Head of caudate nucleus (tissue), 42 donors: ENCODE measurements around the gene PLA2G2E.

ENCODE experiments used
- DNase-seq, 42 donors: peaks; one replicate each; pipeline versions ENCODE4 v3.0.0 to v3.0.0-alpha.2; 2020 to 2021; ENCODE audit warnings: mixed read lengths in 7 of 42
- intact Hi-C: fragments of 100-400 bp; cut with DNase I; formaldehyde crosslinking; loops from one replicate; pipeline ENCODE4 v1.15.0; 2022

PLA2G2E gene, protein sequence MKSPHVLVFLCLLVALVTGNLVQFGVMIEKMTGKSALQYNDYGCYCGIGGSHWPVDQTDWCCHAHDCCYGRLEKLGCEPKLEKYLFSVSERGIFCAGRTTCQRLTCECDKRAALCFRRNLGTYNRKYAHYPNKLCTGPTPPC

DNA sequence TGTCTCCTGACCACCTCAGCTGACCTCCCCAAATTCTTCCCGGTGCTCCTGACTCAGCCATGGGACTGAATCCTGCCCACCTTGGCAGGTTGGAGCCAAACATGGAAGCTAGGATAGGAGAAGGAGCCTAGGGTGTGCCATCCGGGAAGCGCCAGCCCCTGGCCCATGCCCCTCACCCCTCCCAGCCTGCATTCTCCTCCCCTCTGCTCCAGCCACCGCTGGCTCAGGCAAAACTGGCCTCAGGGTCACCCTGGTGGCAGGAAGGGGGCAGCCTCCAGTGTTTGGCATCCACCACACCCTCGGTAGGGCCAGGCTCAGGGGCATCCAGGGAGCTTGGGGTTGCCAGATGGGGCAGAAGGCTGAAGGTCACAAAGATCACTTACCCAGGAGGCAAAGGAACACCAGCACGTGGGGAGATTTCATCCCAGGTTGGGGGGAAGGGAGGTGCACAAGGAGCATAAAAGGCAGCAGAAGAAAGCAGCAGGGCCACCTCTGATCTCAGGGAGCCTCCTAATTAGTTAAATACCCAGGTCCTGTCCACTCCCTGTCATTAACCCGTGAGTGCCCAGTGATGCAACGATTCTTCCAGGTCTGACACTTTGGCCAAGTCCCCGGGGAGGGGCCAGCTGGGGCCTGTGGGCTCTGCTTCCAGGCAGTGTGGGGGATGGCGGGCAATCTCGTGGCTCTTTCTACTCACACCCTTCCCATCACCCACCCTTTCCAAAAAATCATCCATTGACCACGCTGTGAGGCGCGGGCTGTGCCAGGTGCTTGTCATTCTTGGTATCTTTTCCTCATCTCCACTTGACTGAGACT lies at the start of gene PLA2G2E:
Gene PLA2G2E (minus strand): TSS at position 481 of the 816 bp plus-strand sequence. CDS start 58 bp downstream, at position 423.
- no peak for DNase-seq
- intact Hi-C loops, result no loop called here

DNA sequence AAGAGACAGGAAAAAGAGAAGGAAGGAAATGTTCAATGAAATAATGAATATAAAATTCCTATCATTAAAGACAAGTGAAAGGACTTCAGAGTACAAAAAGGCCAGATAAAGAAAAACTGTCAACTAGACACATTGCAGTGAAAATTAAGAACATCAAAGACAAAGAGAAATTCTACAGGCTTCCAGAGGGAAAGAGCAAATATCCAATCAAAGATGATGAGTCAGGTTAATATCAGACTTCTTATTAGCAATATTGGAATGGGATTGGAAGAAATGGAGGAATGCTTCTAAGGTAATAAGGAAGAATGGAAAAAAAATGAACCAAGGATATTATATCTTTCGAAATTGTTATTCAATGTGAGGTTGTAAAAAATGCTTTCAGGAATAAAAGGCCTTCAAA lies 48.2 kb upstream of the PLA2G2E start:
- intact Hi-C loops, result no loop called here

DNA sequence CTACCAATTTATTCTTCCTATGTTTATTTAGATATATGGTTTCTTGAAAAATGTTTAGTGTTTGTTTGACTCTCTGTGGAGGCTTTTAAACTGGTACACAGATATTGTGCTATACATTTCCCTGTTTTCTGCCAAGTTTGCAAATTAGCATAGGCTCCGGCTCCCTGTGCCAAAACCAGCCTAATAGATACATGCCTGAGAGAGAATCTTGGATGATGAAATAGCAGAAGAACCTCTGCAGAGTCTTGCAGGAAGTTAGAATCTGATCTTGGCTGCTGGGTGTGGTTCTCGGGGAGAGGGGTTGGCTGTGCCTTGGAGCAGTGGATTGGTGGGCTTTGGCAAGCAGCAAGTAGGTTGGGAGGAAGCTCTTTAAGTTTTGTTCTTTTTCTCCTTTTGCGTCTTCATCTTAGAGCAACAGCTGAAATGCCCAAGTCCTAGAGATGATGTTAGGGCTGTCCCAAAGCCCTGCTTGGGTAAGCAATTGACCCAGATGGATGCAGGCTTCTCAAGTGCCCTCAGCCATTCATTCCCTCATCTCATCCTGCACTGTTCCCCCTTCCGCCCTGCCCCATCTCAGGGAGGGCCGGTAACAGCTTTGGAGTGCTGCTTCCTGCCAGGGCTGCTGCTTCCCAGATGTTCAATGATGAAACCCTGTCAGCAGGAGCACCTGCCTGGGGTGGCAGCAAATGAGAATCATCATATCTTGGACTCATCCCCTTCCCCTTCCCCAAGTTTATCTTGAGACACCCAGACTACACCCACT lies 46.7 kb upstream of the PLA2G2E start:
- intact Hi-C loops, result no loop called here
- DNase-seq, result no peak

More for the DNA sequence above, 48.2 kb upstream of the PLA2G2E start:
- DNase-seq, result no peak

DNA sequence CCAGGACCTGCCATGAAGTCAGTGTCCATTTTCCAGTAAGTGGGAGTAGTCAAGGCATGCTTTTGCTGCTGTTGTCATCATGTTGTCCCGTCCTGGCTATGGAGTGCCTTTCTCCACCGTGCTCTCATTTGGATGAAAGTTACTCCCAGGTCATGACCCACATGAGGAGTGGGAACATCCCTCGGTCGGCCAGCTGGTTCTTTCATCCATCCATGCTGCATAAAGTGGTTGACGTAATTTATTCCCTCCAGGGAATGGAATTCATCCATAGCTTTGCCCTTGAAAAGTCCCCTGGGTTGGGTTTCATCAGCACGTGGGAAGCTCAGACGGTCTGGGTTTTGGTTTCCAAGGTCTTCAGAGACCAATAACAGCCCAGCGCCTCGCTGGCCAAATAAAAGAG lies 44.4 kb upstream of the PLA2G2E start:
- no peak for DNase-seq
- intact Hi-C loops, result no loop called here

DNA sequence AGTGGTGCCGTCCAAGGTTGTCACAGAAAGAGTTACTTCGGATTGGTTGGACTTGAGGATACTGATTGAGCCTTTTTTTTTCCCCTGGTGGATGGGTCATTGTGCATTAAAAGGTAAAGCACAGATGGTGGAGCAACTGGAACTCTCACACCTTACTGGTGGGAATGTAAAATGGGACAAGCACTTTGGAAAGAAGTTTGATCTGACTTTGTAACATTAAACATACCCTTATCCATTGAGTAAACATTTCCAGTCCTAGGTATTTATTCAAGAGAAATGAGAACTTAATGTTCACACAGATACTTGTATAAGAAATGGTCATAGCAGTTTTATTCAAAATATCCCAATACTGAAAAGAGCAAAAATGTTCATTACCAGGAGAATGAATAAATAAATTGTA lies 41.1 kb upstream of the PLA2G2E start:
- DNase-seq, result no peak
- intact Hi-C loops, result no loop called here

DNA sequence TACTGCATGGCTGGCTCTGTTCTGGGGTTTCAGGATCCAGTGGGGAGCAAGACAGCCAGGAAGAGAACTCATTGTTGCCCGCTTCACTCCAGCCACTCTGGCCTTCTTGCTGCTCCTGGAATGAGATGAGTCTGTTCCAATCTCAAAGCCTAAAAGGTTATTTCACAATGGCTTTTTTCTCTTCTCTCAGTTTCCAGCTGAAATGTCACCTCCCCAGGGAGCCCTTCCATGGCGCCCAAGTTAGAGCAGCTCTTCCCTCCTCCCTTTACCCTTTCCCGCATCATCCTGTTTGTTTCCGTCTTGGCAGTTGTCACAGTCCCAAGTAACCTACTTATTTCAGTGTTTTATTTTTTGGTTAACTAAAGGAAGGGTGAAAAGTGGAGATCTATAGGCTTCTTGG lies 40.2 kb upstream of the PLA2G2E start:
- DNase-seq, result no peak
- intact Hi-C loops, result no loop called here

DNA sequence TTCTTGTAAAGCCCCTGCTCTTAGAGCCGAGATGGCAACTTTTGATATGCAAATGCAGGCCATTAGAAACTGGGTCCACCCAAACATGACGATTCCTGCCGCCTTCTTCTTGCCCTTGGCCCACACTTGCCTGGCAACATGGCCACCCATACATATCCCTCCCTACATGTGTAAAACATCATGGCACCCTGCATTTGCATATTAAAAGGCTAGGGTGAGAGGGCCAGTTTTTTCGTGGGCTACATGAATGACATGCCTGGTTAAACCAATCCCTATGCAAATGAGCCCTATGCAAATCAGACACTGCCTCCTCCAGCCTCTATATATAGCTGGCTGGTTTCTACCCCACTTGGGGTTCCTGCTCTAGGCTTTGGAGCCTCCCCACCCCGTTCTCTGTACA lies 37.2 kb upstream of the PLA2G2E start:
- intact Hi-C loops, result no loop called here
- peak in 3 of 42 donors; percentile 7 to 37 (median 22) for DNase-seq

DNA sequence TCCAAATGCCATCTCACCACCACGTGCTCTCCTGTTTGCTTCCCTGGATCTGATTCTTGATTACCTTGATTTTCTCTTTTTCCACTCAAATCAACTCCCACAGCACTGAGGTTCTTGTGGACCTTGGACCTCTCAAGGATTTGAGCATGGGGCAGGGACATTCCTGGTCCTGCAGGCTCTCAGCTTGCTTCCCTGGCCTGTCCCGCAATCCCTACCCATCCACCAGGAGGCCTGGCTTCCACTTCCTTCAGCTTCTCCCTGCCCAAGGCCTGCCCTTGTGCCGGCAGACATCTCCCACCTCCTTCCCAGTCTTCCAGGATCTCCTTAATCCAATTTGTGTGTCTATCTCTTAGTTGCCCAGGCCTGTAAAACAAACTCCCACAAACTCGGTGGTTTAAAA lies 34.4 kb upstream of the PLA2G2E start:
- intact Hi-C loops, result no loop called here

DNA sequence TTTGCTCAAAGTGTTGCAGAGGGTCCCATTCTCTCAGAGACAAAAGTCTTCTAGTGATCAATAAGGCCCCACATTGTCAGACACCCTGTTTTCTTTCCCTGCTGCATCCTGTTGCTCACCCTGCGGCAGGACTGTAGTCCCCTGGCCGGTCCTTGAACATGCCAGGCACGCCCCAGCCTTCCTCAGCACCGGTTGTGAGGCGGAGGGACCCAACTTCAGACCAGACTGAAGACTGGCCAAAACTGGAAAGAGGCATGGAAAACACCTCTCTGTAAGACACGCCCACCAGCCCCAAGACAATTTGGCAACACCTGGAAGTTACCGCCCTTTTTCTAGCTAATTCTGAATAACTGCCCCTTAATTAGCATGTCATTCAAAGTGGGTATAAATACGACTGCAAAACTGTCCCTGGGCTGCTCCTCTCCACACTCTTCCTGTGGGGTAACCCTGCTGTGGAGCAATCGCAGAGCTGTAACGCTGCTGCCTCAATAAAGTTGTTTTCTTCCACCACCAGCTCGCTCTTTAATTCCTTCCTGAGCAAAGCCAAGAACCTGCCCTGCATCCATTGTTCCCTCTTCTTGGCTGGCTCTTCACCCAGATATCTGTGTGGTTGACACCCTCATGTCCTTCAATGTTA lies 32.2 kb upstream of the PLA2G2E start:
- intact Hi-C loops, result no loop called here
- DNase-seq, result no peak

More for the DNA sequence above, 34.4 kb upstream of the PLA2G2E start:
- no peak for DNase-seq

DNA sequence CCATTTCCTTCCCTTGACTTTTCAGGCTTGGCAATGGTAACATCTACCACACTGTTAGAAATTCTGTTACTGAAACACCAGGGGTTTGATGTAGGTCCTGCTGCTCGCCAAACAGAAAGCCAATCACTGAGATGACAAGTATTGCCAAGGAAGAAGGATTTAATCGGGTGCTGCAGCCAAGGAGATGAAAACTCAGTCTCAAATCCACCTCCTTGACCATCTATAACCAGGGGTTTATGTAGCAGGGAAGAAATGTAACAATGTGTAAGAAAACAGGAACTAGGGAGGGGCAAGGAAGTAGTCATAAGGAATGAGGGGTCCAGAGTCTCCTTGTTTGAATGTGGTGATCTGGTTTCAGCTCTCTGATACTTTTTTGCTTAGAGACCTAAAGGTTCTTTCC lies 30.6 kb upstream of the PLA2G2E start:
- intact Hi-C loops, result no loop called here
- DNase-seq, result no peak

DNA sequence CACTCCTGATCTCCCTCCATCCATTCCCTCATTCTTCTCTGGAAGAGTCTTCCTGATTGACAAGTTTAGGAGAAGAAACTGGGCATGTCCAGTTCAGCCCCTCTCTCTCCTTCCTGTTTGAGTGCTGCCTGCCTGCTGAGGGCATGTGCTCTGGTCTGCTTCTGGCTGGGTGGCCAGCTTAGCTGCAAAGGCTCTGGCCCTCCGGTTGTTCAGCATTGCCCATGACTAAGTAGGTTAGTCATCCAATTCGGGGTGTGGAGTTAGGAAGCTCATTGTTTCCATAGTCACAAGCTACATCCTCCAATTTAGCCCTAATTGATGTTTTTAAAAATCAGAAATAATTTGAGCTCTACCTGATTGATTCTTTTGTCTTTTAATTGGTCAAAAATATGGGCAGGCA lies 25.6 kb upstream of the PLA2G2E start:
- intact Hi-C loops, result no loop called here
- DNase-seq, result no peak

DNA sequence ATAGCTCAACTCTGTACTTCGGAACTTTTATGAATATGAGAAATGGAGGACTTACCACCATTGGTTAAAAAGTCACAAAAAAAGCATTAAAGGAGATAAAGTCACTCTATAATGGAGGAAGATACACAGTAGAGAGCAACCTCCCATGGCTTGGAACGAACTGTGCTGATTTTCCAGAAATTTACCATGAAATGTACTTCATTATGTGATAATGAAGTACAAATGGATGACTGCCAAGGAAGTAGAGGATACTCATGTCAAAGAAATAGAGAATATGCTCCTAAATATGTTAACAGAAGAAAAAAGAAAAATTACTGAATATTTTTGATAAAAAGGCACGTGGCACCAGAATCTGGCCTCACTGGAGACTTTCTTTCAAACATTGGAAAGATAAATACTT lies 23.6 kb upstream of the PLA2G2E start:
- no peak for DNase-seq
- intact Hi-C loops, result no loop called here

DNA sequence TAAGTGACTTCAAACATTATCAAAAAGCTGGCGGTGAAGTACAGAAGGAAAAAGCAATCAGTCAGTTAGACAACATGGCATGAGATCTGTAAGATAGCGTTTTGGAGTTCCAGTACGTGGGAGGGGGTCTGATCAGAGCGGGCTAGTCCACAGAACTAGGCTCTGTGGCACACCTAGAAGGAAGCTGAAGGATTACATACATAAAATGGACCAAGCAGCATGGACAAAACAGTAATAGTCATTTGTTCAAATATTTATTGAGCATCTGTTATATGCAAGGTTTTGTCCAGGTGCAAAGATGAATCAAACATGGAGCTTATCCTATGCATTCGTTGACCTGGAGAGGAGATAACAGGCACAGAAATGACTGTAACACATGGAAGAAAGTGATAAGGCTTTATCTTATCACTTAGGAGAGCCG lies 22.9 kb upstream of the PLA2G2E start:
- intact Hi-C loops, result no loop called here
- no peak for DNase-seq

DNA sequence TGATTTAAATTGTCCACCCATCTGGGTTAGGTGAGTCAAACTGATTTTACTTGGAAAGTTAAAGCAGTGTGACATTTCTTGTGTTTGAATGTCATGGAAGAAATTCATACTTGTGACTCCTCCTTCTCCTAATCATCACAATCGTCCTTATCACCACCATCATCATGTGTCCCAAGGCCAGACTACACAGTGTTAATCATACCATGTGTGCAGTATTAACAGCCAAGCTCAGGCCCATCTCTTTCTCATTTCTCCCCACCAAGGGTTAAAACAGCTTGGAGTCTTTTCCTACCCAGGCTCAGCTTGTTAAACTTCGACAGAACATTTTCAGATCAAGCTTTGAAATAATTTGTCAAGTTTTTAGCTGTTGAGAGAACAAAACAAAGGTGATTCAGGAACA lies 22.5 kb upstream of the PLA2G2E start:
- intact Hi-C loops, result no loop called here
- DNase-seq, result no peak

DNA sequence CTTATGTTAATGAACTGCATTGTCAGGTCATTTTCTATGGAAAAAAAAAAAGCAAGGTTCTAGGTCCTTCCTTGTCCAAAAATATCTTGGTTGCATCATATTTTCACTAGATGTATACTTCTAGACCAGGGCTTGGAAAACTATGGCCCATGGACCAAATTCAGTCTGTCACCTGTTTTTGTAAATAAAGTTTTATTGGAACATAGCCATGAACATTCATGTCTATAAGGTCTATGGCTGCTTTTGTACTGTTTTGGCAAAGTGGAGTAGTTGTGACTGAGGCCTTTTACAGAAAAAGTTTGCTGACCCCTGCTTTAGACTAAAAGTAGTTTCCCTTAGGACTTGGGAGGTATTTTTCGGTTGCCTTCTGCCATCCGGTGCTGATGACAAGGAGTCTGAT lies 19.2 kb upstream of the PLA2G2E start:
- no peak for DNase-seq
- intact Hi-C loops, result no loop called here

DNA sequence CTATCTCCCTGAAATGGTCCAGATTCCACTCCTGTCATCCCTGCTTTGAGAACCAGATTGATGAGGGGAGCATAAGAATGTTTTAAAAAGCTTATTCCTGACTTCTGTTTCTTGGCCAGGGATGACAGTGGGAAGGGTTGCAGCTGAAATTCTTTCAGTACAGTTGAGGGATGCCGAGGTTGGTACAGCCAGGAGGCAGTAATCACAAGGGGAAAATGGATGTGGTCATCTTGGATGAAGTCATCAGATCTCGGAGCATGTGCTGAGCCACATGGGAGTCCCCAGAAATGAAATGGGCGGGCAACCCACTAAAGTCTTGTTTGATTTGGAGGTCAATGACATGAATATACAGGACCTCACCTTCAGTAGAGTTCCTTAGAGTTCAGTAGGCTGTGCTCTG lies 18.7 kb upstream of the PLA2G2E start:
- intact Hi-C loops, result no loop called here
- DNase-seq, result no peak

DNA sequence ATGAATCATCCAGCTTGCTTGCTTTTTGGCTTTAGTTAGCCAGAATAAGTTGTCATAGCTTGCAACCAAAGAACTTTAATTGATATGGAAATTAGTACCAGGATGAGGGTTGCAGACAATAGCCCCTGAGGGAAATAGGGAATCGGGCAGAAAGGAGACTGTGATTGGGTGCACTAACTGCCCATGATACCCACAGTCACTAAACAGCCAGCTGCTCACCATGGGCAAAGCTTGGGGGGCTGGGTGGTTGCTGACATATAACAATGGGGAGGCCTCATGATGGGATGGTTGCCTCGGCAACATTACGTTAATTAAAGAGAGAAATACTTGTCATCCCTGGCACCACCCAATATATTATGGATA lies 17.8 kb upstream of the PLA2G2E start:
- DNase-seq, result no peak
- intact Hi-C loops, result no loop called here

DNA sequence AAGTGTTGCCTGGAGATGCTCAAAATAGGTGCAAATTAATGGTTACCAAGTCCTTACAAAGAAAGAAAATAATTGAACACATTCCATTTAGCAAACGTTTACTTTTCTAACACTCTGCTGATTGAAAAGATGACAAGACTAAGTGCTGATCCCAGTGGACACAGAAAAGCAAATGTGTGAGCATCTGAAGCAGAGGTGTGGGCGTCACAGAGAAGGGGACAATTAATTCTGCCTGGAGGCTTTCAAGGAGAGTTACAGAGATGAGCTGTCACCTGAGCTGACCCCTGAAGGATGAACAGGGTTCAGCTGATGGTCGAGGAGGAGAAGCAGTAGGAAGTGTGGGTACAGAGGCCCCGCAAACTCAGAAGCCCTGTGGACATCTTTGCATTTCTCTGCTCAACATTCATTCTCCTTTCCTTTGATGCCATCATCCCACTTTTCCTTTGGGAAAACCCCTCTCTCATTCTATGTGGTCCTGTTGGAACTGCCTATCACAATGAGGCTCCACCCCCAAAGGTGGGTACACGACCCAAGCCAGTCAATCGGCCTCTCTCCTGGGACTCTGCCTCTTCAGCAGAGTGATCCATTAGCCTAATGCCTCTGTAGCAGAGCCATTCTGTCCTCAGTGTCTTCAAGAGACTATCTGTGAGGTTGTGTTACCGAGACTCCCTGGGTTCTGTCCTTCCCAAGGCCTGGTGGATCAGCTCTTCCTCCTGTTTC lies 17.2 kb upstream of the PLA2G2E start:
- intact Hi-C loops, result no loop called here
- no peak for DNase-seq

DNA sequence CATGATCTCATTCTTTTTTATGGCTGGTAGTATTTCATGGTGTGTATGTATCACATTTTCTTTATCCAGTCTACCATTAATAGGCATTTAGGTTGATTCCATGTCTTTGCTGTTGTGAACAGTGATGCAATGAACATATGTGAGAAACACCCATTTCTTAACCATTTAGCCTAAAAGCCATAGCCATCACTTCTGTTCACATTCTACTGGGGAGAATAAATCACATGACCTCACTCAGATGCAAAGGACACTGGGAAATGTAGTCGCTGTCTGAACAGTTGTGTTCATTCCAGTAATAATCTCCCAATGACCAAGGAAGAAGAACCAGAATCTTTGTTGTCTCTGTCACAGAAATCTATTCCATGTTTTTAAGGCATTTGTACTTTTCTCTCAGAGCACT lies 15.1 kb upstream of the PLA2G2E start:
- DNase-seq, result no peak
- intact Hi-C loops, result no loop called here
